ENCODE data around the gene WDFY1.

GRCh38 chr2:223932816-223933800, 12.0 kb downstream of the WDFY1 start:
- TF ChIP-seq POLR2A (IDR thresholded peaks at IDR 0.05): no peak
- TF ChIP-seq, protein P1, sequence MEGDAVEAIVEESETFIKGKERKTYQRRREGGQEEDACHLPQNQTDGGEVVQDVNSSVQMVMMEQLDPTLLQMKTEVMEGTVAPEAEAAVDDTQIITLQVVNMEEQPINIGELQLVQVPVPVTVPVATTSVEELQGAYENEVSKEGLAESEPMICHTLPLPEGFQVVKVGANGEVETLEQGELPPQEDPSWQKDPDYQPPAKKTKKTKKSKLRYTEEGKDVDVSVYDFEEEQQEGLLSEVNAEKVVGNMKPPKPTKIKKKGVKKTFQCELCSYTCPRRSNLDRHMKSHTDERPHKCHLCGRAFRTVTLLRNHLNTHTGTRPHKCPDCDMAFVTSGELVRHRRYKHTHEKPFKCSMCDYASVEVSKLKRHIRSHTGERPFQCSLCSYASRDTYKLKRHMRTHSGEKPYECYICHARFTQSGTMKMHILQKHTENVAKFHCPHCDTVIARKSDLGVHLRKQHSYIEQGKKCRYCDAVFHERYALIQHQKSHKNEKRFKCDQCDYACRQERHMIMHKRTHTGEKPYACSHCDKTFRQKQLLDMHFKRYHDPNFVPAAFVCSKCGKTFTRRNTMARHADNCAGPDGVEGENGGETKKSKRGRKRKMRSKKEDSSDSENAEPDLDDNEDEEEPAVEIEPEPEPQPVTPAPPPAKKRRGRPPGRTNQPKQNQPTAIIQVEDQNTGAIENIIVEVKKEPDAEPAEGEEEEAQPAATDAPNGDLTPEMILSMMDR (IDR thresholded peaks at IDR 0.05): no peak

Measured in heart left ventricle (tissue), 13 donors.